Cardiac muscle cell (in vitro differentiated cells and primary cell): ENCODE measurements around the gene IDE. TPM values are rescaled to one million over a fixed set of nuclear protein-coding genes. Genes with fewer than 3 reads are reported as not detected.

ENCODE experiments used
- DNase-seq, 2 donors: peaks; one replicate each; pipeline versions ENCODE4 v3.0.0 to v3.0.0-alpha.2; 2010 to 2017; ENCODE audit warnings: low read depth in 1 of 2, low spot score in 1 of 2
- H3K27ac ChIP-seq: fragments of 200-600 bp; sonication (generic); 2 replicates; pipeline ENCODE4 v1.5.1; 2016
- H3K27me3 ChIP-seq: fragments of 200-600 bp; sonication (generic); 2 replicates; pipeline ENCODE4 v1.6.0; 2016; ENCODE audit warnings: control low read depth
- H3K36me3 ChIP-seq: fragments of 200-600 bp; sonication (generic); 2 replicates; pipeline ENCODE4 v1.5.1; 2016; ENCODE audit warnings: control low read depth
- H3K4me1 ChIP-seq: fragments of 200-600 bp; sonication (generic); 2 replicates; pipeline ENCODE4 v1.8.1; 2017; ENCODE audit warnings: low read depth, mild to moderate bottlenecking, mixed run types
- H3K4me3 ChIP-seq: fragments of 200-600 bp; sonication (generic); 2 replicates; pipeline ENCODE4 v1.5.1; 2016; ENCODE audit warnings: mild to moderate bottlenecking
- H3K9me3 ChIP-seq: fragments of 200-600 bp; sonication (generic); 2 replicates; pipeline ENCODE4 v1.5.1; 2017; ENCODE audit warnings: low read depth, mild to moderate bottlenecking, control low read depth
- CTCF ChIP-seq: IDR thresholded peaks from 2 replicates; pipeline ENCODE4 v1.5.1; 2012; ENCODE audit warnings: low read depth, mild to moderate bottlenecking, low read length
- polyA plus RNA-seq: library from polyadenylated mRNA; unstranded; fragments of >200 nt; fragmentation: Nextera tagmentation; extraction: Ambion mirVana; gene quantifications from 2 replicates; pipeline ENCODE4 v1.2.1, GENCODE V29; 2016
- total RNA-seq: library from RNA; depleted of rRNA; stranded (reverse); fragments of >200 nt; gene quantifications from 2 replicates; pipeline ENCODE4 v1.2.3, GENCODE V29; 2016

Gene IDE
- total and polyA plus RNA-seq, 2 experiments from 2014 or later, result 23.2 to 30.0 TPM

DNA sequence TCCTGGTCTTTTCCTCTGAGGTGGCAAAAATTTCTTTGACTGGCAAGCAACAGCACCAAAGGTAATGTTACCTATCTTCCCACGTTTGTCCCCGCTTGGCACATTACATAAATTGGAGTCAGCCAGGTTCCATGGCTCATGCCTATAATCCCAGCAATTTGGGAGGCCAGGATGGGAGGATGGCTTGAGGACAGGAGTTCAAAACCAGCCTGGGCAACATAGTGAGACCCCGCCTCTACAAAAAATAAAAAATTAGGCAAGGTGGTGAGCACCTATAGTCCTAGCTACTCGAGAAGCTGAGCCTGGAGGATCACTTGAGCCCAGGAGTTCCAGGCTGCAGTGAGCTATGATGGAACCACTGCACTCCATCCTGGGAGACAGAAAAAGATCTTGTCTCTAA is 139.5 kb downstream of the IDE start:
- no peaks in the 10 kb centered on the region for H3K27me3 ChIP-seq
- no peak for TF ChIP-seq CTCF
- H3K4me1 ChIP-seq, result no peaks in the 10 kb centered on the region
- no peak overlapping the region for H3K4me3 ChIP-seq
- no peaks in the 10 kb centered on the region for H3K36me3 ChIP-seq
- H3K9me3 ChIP-seq, result no peaks in the 10 kb centered on the region
- no peak overlapping the region for H3K27ac ChIP-seq
- DNase-seq, result no peak

- Histone ChIP-seq H3K27ac (no peak overlapping the region), H3K4me1 (no peaks in the 10 kb centered on the region), H3K36me3 (no peaks in the 10 kb centered on the region), H3K4me3 (no peak overlapping the region), H3K9me3 (no peaks in the 10 kb centered on the region), H3K27me3 (no peaks in the 10 kb centered on the region)
- DNase-seq, result no peak
- no peak for TF ChIP-seq CTCF
Observed at GRCh38 chr10:92432596-92432995, 141.3 kb downstream of the IDE start.

- Histone ChIP-seq H3K9me3 (no peaks in the 10 kb centered on the region), H3K4me1 (no peaks in the 10 kb centered on the region), H3K4me3 (no peak overlapping the region), H3K27me3 (no peaks in the 10 kb centered on the region), H3K36me3 (no peaks in the 10 kb centered on the region), H3K27ac (no peak overlapping the region)
- no peak for TF ChIP-seq CTCF
- DNase-seq, result no peak
Observed at GRCh38 chr10:92430103-92430502, 143.8 kb downstream of the IDE start.

- no peak overlapping the region for H3K4me3 ChIP-seq
- no peak for DNase-seq
- H3K27ac ChIP-seq, result no peak overlapping the region
- H3K36me3 ChIP-seq, result no peaks in the 10 kb centered on the region
- no peak for TF ChIP-seq CTCF
- H3K4me1 ChIP-seq, result no peaks in the 10 kb centered on the region
- H3K9me3 ChIP-seq, result no peaks in the 10 kb centered on the region
- H3K27me3 ChIP-seq, result peaks cover 26% of the 10 kb centered on the region
Observed at GRCh38 chr10:92421550-92421949, 152.3 kb downstream of the IDE start.

DNA sequence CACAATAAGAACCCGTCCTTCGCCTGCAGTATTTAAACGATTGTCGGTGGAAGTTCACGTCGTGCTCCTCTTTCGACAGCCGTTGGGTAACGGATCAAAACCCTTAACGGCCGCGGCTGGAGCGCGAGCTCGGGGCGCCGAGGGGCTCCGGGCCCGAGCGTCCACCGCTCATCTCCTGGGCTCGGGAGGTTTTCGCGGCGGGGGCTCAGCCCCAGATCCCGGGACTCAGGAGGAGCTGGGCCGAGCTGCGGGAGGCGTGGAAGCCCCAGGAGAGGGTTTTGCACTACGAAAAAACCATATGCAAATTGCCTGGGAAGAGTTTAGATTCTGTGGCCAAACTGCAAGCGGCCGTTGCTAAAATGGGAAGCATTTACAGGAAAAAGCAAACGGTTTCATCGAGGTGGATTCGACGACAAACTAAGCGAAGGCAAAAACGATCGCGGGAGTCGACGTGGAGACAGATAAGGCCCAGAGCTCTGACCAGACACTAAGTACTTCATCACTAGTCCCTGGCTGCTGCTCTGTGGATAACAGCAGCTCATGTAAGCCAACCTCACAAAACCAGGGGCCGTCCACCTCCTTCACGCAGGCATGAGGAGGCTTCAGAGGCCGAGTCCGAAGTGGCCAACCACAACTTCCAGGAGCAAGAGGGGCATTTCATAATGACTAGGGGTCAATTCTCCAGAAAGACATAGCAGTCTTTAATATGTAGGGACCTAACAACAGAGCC is 153.2 kb downstream of the IDE start:
- no peaks in the 10 kb centered on the region for H3K36me3 ChIP-seq
- H3K9me3 ChIP-seq, result no peaks in the 10 kb centered on the region
- TF ChIP-seq CTCF, result no peak
- H3K4me1 ChIP-seq, result no peaks in the 10 kb centered on the region
- peaks cover 26% of the 10 kb centered on the region for H3K27me3 ChIP-seq
- H3K27ac ChIP-seq, result no peak overlapping the region
- DNase-seq, result peak in 1 of 2 donors; percentile 15
- peak overlapping the region; percentile 4 for H3K4me3 ChIP-seq
